ENCODE measurements around the gene NBAS.

- no peak for TF ChIP-seq RCOR1 (IDR thresholded peaks at IDR 0.05; ENCODE audit: low read length)
- TF ChIP-seq, protein P1, sequence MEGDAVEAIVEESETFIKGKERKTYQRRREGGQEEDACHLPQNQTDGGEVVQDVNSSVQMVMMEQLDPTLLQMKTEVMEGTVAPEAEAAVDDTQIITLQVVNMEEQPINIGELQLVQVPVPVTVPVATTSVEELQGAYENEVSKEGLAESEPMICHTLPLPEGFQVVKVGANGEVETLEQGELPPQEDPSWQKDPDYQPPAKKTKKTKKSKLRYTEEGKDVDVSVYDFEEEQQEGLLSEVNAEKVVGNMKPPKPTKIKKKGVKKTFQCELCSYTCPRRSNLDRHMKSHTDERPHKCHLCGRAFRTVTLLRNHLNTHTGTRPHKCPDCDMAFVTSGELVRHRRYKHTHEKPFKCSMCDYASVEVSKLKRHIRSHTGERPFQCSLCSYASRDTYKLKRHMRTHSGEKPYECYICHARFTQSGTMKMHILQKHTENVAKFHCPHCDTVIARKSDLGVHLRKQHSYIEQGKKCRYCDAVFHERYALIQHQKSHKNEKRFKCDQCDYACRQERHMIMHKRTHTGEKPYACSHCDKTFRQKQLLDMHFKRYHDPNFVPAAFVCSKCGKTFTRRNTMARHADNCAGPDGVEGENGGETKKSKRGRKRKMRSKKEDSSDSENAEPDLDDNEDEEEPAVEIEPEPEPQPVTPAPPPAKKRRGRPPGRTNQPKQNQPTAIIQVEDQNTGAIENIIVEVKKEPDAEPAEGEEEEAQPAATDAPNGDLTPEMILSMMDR (IDR thresholded peaks at IDR 0.05), result no peak
- TF ChIP-seq EZH2phosphoT487 (IDR thresholded peaks at IDR 0.05; ENCODE audit: borderline replicate concordance, low read depth), result no peak
- TF ChIP-seq MXI1 (IDR thresholded peaks at IDR 0.05; ENCODE audit: low read depth, low read length), result no peak
- TF ChIP-seq TAF1 (IDR thresholded peaks at IDR 0.05; ENCODE audit: borderline replicate concordance, low read depth, low read length), result no peak
- TF ChIP-seq REST (IDR thresholded peaks at IDR 0.05; ENCODE audit: low read depth, low read length), result no peak
- TF ChIP-seq, protein P2, sequence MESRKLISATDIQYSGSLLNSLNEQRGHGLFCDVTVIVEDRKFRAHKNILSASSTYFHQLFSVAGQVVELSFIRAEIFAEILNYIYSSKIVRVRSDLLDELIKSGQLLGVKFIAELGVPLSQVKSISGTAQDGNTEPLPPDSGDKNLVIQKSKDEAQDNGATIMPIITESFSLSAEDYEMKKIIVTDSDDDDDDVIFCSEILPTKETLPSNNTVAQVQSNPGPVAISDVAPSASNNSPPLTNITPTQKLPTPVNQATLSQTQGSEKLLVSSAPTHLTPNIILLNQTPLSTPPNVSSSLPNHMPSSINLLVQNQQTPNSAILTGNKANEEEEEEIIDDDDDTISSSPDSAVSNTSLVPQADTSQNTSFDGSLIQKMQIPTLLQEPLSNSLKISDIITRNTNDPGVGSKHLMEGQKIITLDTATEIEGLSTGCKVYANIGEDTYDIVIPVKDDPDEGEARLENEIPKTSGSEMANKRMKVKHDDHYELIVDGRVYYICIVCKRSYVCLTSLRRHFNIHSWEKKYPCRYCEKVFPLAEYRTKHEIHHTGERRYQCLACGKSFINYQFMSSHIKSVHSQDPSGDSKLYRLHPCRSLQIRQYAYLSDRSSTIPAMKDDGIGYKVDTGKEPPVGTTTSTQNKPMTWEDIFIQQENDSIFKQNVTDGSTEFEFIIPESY (IDR thresholded peaks at IDR 0.05; ENCODE audit: borderline replicate concordance, low read depth), result no peak
- no peak for TF ChIP-seq SIN3A (IDR thresholded peaks at IDR 0.05; ENCODE audit: borderline replicate concordance, low read depth, low read length)
- no peak for TF ChIP-seq POLR2AphosphoS5 (IDR thresholded peaks at IDR 0.05; ENCODE audit: low read depth, low read length)
Measured at GRCh38 chr2:15595936-15596335, 34.8 kb upstream of the NBAS start.

All from SK-N-SH (cell line).